Skeletal muscle cell (primary cell): ENCODE measurements around the gene EIF3K.
A peak's percentile ranks its signal among the peaks of the same experiment; 100 is the strongest.
"Not testable (repeated sequence)": the region's sequence is repeated elsewhere in the genome, so short reads cannot be mapped to it uniquely, and the experiment has no call there.

Experiments used
- DNase-seq: peaks from one replicate; pipeline ENCODE4 v3.0.0-alpha.2; 2010; ENCODE audit warnings: low read depth
- H3K4me3 ChIP-seq: 2 replicates; pipeline ENCODE4 v1.5.1; 2011; ENCODE audit warnings: low read depth, mild to moderate bottlenecking, control low read depth, low read length, moderate library complexity

EIF3K gene, protein sequence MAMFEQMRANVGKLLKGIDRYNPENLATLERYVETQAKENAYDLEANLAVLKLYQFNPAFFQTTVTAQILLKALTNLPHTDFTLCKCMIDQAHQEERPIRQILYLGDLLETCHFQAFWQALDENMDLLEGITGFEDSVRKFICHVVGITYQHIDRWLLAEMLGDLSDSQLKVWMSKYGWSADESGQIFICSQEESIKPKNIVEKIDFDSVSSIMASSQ

DNA sequence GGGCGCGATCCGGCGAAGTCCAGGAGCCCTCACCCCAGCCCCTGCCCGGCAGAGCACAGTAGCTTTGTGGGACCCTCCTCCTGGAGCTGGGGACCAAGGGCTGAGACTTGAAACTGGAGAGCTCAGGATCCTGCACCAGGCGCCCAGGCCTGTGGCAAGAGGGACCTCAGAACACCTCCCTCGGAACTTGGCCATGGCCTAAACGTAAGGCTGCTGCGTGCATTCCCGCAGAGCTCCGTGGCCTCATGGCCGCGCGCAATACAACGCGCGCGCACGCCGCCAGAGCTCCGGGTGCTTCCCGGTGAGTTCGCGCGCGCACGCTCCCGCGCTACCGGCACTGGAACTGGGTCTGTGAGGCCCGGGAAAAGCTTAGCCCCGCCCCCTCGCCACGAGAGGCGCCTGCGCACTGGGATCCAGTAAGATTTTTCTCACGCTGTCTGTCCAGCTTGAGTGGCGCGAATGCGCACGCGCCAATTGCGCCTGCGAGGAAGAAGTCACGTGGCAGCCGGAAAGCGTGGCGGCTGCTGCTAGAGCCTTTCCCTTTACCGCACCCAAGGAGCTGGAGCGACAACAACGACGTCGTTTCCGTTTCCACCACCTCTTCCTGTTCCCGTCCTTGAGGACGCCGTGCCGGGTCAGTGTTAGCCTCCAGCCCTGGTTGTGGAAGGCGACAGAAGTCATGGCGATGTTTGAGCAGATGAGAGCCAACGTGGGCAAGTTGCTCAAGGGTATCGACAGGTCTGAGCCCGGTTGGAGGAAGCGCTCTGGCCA is at the start of gene EIF3K:
TSS of gene EIF3K (plus strand) at position 599 of the 771 bp plus-strand sequence. CDS start at position 680, 81 bp downstream.
- H3K4me3 ChIP-seq = peak within 1 kb of the TSS; percentile 88
- DNase-seq = peak; percentile 95

DNA sequence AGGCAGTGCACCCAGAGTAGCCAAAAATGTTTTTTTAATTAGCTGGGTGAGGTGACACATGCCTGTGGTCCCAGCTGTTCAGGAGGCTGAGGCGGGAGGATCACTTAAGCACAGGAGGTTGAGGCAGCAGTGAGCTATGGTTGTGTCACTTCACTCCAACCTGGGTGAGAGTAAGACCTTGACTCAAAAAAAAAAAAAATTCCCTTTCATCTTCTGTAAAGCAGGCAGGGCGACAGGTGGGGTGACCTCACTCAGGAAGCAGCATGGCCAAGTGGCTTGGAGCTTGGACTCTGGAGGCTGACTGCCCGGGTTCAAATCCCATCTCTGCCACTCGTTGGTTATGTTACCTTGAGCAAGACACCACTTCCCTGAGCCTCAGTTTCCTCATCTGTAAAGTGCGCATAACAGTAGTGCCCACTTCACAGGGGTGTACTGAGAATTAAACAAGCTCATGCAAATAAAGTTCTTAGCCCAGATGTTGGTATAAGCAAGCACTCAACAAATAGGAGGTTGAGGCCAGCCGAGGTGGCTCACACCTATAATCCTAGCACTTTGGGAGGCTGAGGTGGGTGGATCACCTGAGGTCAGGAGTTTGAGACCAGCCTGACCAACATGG is 49.5 kb upstream of the EIF3K start:
- DNase-seq = no peak

DNA sequence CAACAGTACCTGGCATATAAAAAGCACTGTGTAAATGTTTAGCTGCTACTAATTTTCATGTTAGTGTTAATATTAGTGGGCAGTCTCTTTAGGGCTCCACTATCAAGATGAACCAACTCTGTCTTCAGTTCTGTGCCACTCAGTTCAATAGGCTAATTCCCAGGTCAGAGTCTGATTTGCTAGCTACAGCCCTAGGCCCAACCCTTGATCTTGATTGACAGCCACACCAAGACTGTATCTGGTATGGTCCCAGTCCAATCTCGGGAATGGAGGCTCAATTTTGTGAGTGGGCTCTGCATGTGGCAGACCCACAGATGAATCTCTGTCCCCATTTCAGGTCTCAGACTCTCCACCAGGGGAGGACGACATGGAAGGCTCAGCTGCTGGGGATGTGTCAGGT is 47.3 kb upstream of the EIF3K start:
- H3K4me3 ChIP-seq = no peak overlapping the region
- no peak for DNase-seq

More for the DNA sequence above, 49.5 kb upstream of the EIF3K start:
- no peak overlapping the region for H3K4me3 ChIP-seq

DNA sequence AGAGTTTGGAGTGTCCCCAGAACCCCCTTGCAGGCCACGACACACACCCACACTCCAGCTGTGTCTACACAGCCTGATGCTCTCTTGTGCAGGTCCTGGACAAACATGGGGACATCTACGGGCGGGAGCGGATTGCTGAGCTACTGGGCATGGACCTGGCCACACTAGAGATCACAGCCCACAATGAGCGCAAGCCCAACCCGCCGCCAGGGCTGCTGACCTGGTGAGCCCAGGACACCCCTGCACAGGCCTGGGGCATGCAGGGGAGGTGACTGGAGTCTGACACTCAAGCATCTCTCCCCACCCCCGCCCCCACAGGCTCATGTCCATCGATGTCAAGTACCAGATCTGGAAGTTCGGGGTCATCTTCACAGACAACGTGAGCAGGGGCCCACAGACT is 41.2 kb upstream of the EIF3K start:
- DNase-seq = no peak
- no peak overlapping the region for H3K4me3 ChIP-seq

DNA sequence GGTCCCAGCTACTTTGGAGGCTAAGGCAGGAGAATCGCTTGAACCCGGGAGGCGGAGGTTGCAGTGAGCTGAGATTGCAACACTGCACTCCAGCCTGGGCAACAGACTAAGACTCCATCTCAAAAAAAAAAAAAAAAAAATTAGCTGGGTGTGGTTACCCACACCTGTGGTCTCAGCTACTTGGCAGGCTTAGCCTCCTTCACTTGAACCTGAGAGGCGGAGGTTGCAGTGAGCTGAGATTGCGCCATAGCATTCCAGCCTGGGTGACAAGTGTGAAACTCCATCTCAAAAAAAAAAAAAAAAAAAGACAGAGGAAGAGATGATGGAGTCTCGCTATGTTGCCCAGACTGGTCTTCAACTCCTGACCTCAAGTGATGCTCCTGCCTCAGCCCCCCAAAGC is 39.7 kb upstream of the EIF3K start:
- not testable (repeated sequence) for H3K4me3 ChIP-seq, DNase-seq

DNA sequence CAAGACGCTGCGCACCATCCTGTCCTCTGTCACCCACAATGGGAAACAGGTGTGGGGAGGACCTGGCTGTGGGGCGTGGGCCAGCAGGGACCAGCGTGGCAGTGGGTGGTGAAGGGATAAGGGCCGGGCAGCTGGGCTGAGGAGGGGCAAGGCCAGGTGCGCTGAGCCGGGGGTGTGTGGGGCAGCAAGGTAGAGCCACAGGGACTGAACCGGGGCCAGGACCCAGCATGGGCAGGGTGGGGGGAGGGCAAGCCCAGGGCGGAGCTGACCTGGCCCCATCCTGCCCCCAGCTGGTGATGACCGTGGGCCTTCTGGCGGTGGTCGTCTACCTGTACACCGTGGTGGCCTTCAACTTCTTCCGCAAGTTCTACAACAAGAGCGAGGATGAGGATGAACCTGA is 38.9 kb upstream of the EIF3K start:
- no peak for DNase-seq
- no peak overlapping the region for H3K4me3 ChIP-seq

DNA sequence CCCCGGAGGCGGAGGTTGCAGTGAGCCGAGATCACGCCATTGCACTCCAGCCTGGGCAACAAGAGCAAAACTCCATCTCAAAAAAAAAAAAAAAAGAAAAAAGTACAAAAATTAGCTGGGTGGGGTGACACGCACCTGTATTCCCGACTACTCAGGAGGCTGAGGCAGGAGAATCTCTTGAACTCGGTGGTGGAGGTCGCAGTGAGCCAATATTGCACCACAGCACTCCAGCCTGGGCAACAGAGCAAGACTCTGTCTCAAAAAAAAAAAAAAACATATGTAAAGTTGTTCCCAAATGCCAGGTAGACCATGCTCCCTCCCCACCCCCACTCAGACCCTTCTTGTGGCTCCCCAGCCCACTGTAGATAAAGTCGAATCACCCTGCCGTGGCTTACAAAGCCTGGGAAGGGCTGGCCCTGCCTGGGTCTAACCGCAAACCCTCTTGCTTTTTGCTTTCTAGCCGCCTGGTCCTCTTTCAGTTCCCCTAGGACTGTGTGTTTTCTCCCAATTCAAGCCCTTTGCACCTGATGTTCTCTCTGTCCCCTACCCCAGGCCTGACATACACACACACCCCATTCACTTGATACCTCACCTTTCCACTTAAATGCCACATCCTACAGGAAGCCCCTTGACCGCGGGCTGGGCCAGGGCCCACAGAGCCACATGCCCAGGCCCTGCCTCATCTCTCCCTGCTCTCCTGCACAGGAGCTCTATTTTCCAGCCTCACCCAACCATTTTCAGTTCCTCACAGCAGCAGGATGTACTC is 35.6 kb upstream of the EIF3K start:
- DNase-seq = no peak
- H3K4me3 ChIP-seq = no peak overlapping the region

DNA sequence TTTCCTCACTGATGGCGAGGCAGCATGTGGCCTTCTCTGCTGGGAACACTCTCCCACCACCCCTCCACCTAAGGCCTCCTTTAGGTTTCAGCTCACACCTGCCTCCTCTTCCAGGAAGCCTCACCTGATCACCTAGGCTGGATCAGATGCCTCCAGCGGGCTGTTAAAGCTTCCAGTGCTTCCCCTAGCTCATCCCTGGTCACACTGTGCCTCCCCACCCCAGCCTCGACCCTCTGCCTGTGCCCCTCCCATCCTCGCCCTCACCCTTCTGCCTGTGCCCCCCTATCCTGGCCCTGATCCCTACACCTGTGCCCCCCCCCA is 35.0 kb upstream of the EIF3K start:
- H3K4me3 ChIP-seq = no peak overlapping the region
- no peak for DNase-seq

DNA sequence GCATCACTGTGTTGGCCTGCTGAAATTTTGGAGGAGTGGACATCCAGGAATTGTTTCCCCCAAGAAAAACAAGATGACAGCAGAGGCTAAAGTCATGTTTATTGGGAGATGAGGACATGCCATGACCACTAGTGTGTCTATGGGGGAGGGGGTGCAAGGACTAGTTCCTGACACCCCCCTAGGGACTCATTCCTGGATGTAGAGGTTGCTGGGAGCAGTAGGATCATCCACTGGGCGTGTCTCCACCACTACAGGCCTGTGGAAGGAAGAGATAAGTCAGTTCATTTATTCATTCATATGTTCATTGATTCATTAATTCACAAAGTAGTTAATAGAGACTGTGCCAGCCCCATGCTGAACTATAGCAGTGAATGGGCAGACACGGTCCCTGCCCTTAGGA is 31.4 kb upstream of the EIF3K start:
- no peak overlapping the region for H3K4me3 ChIP-seq

DNA sequence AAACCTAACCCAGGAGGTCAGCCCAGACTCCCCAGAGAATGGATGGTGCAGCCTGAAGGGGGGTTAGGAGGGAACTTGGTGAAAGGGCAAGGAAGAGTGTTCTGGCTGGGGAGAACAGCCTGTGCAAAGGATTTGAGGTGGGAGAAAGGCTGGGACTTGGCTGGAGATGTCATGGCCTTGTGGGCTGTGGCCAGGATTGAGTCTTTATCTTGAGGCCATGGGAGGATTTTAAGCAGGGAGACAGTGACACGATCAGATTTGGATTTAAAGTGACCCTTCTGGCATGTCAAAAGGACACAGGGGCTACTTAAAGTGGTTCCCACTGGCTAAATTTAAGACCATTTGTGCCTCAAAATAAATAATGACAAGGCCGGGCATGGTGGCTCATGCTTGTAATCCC is 30.9 kb upstream of the EIF3K start:
- no peak overlapping the region for H3K4me3 ChIP-seq
- DNase-seq = no peak

More for the DNA sequence above, 31.4 kb upstream of the EIF3K start:
- DNase-seq = no peak

DNA sequence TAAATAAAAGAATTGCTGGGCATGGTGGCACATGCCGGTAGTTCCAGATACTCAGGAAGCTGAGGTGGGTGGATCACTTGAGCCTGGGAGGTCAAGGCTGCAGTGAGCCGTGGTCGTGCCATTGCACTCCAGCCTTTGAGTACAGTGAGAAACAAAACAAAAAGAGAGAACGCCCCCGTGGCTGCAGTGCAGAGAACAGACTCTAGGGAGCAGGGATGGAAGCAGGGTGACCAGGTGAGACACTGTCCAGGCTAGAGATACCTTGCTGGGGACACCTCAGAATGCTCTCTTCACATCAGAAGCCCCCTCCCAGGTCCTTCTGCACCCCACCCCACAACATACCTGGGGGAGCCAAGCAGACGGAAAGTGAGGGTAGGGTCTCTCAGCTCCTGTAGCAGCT is 26.0 kb upstream of the EIF3K start:
- H3K4me3 ChIP-seq = no peak overlapping the region
- no peak for DNase-seq

DNA sequence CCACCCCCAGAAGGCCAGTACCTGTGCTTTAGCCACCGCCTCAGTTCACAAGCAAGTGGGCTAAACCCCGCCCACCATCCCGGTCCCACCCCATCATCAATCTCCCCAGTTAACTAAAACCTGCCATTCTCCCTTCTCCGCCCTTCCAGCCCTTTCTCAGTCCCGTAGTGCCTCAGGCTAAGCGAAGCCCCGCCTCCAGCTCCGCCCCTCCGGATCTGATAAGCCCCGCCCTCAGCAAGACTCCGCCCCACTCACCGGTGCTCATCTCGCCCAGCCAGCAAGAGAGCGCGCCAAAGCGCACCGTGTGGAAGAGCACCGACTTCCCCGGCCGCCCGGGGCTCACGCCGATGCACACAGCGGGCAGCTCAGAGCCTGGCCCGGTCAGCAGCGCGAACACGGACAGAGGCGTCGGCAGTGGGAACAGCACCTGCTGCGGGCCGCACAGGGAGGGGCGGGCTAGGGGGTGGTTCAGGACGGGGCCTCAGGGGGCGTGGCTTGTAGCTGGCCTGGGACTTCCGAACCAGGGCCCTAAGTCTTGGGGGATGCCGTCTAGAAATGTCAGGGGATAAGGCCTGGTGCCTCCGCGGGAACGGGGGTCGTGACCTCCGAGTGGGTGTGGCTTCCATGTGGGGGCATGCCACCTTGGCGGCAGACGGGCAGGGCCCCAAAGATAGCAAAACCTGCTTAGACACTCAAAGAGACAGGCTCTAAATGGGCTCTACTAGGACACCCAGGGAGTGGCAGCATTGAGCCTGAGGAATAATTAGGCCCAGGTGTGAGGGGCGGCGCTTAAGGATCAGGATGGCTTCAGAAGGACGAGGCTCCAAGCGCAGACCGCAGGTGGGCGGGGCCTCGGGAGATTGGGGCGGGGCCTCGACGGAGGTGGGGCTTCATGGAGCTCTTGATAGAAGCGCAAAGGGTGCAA is 22.7 kb upstream of the EIF3K start:
- no peak for DNase-seq
- H3K4me3 ChIP-seq = no peak overlapping the region

DNA sequence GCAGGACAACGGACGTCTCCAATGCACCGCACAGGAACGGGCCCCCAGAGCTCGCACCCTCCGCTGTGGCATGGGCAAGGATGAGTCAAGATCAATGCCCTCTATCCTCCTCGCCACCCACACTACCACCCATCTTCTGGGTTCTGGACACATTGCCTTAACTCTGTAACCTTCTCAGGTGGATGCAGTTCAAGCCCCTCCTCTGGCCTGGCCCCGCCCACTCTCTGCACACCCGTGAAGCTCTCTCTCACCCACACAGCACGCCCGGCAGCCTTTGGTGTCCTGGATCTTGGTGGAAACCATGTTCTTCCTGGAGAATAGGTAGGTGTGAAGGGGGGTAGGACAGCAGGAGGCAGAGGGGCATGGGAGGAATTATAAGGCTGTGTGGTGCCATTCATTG is 21.9 kb upstream of the EIF3K start:
- no peak overlapping the region for H3K4me3 ChIP-seq
- DNase-seq = no peak

DNA sequence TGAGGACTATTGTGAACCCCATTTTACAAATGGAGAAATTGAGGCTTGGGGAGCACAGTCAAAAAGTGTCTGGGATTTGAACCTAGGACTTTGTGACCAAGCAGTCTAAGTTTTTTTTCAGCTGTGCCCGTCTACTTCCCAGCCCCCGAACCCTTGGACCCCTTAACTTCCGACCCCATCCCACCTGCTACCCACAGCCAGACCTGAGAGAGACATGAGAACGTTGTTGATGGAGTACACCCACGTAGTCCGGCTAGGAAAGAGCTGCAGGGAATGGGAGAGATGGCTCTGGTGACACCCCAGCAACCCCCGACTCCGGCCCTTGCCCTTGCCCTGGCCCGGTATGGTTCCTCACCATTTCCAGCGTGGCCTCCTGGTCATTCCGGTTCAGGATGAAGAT is 19.3 kb upstream of the EIF3K start:
- no peak overlapping the region for H3K4me3 ChIP-seq
- DNase-seq = no peak

DNA sequence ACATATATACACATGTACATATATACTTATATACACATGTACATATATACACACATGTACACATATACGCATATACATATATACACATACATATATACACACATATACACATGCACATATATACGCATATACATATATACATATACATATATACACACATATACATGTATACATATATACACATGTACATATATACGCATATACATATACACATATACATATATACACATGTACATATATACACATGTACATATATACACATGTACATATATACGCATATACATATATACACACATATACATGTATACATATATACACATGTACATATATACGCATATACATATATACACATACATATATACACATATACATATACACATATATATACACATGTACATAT is 16.1 kb upstream of the EIF3K start:
- H3K4me3 ChIP-seq, DNase-seq: not testable (repeated sequence)

DNA sequence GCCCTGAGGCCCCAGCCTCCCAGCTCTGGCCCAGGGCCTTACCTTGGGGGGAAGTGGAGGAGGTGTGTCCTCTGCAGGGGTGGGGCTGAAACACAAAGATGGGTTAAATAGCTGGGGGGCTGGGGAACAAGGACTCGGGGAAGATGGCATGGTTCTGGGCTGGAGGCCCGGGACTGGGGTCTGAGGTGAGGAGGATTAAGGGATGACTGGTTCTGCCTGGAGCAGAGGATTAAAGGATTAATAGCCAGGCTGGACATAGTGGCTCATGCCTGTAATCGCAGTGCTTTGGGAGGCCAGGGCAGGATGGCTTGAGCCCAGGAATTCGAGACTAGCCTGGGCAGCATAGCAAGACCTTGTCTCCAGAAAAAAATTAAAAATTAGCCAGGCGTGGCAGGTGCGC is 12.9 kb upstream of the EIF3K start:
- no peak overlapping the region for H3K4me3 ChIP-seq
- no peak for DNase-seq

DNA sequence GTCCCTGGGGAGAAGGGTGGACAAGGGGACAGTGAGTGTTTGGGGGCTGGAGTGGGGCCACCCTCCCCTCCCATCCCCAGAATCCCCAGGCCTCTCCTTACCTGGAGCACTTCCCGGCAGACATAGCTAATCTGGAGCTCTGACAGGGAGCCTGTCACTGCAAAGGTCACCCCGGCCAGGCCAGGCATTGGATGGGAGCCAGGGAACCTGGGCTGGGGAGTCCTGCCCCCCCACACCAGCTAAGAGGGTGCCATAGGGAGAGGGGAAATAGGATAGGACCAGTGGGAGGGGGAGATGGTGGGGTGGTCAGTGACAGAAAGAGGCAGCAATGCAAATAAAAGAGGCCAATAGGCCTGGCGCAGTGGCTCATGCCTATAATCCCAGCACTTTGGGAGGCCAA is 4.7 kb upstream of the EIF3K start:
- DNase-seq = no peak
- no peak overlapping the region for H3K4me3 ChIP-seq

DNA sequence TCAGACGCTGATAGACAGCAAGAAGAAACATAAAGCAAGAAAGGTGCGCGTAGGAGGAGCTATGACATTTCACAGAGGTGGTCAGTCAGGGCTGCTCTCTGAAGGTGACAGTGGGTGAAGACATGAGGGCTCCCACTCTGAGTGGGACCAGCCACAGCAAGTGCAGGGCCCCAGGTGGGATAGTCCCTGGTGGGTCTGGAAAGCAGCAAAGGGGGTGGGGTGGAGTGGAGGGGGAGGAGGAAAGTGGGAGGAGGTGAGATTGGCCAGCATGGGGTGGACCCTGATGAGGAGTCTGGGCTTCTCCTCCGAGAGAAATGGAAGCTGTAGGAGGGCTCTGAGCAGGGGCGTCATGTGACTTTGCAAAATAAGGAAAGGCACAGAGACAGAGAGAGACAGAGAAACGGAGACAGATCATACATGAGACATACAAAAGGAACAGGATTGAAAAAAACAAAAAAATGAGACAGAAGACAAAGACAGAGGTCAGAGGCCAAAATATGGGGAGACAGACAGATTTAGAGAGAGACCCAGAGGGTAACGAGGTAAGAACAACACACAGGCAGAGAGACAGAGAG is 3.9 kb upstream of the EIF3K start:
- no peak overlapping the region for H3K4me3 ChIP-seq
- no peak for DNase-seq

DNA sequence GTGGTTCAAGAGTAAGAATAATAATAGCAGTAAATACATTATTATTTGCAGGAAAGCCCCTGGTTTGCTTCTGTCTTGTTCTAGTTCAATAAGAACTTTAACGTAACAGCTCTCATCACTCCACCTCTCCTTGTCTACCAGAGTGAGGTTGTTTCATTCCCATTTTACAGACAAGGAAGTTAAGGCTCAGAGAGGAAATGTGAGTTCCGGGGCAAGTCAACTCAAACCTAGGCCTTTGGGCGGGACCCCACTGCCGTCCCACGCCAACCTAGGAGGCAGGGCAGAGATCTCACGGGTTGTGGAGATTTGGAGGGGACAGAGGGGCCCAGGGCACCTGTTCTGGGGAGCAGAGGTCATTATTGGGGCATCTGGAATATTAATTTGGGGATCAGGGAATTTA is 2.7 kb upstream of the EIF3K start:
- no peak for DNase-seq
- H3K4me3 ChIP-seq = no peak overlapping the region
